HepG2 (cell line): ENCODE results near the gene NINL.

ENCODE experiments used
- CHD2 ChIP-seq: IDR thresholded peaks from 2 replicates; pipeline ENCODE4 v1.6.1; 2011; ENCODE audit warnings: low read depth, low read length, improper control_type of control experiment
- CTCF ChIP-seq: sonication (generic); formaldehyde crosslinking; IDR thresholded peaks from 2 replicates; pipeline ENCODE4 v1.5.0; 2020; ENCODE audit warnings: mild to moderate bottlenecking, missing genetic modification reagents, moderate library complexity
- E2F5 ChIP-seq: sonication (generic); formaldehyde crosslinking; conservative IDR thresholded peaks from 2 replicates; pipeline ENCODE4 v1.4.0; 2020; ENCODE audit warnings: missing genetic modification reagents
- POLR2AphosphoS5 ChIP-seq: IDR thresholded peaks from 2 replicates; pipeline ENCODE4 v1.6.1; 2012; ENCODE audit warnings: low read depth, low read length
- ZFP41 ChIP-seq: sonication (generic); formaldehyde crosslinking; IDR thresholded peaks from 2 replicates; pipeline ENCODE4 v1.4.0; 2020; ENCODE audit warnings: mild to moderate bottlenecking, missing genetic modification reagents, borderline replicate concordance
- ZNF260 ChIP-seq: sonication (generic); formaldehyde crosslinking; IDR thresholded peaks from 2 replicates; pipeline ENCODE4 v1.4.0; 2020; ENCODE audit warnings: missing genetic modification reagents, low read depth, mild to moderate bottlenecking, borderline replicate concordance
- ZNF44 ChIP-seq: sonication (generic); formaldehyde crosslinking; IDR thresholded peaks from 2 replicates; pipeline ENCODE4 v1.5.1; 2020; ENCODE audit warnings: mild to moderate bottlenecking, missing genetic modification reagents
- ZNF556 ChIP-seq: sonication (generic); formaldehyde crosslinking; IDR thresholded peaks from 2 replicates; pipeline ENCODE4 v1.4.0; 2020; ENCODE audit warnings: mild to moderate bottlenecking, missing genetic modification reagents, borderline replicate concordance

- no peak for TF ChIP-seq CTCF (CRISPR knock-in tag)
- TF ChIP-seq ZNF260 (CRISPR knock-in tag) = no peak
- TF ChIP-seq POLR2AphosphoS5 = no peak
- TF ChIP-seq E2F5 (CRISPR knock-in tag) = no peak
- no peak for TF ChIP-seq ZFP41
- TF ChIP-seq CHD2 = no peak
- no peak for TF ChIP-seq ZNF44 (CRISPR knock-in tag)
- TF ChIP-seq ZNF556 = no peak
Measured at GRCh38 chr20:25503936-25504335, 81.4 kb downstream of the NINL start.
